MCF 10A (cell line): ENCODE measurements around the gene DDN. TPM values are rescaled to one million over a fixed set of nuclear protein-coding genes. Genes with fewer than 3 reads are reported as not detected.

Experiments
- BruUV-seq: library from RNA; stranded (reverse); fragments of 400-500 nt; replicated peaks from 2 replicates; lab custom pipeline; 2021; lab: Mats Ljungman, UMichigan
- CTCF ChIA-PET: fragments of 300-600 bp; sonication (Branson Sonifier 250); formaldehyde crosslinking; extraction: SDS; loops from one replicate; lab custom pipeline; 2021; ENCODE audit warnings: antibody characterized with exemption, inconsistent platforms; lab: Yijun Ruan, JAX
- POLR2A ChIA-PET: fragments of 300-600, 350-650 bp; sonication (Branson Sonifier 250); formaldehyde crosslinking; extraction: SDS; loops from one replicate; lab custom pipeline; 2020; ENCODE audit warnings: antibody characterized with exemption, inconsistent platforms; lab: Yijun Ruan, JAX
- DNase-seq: peaks from one replicate; pipeline ENCODE4 v3.0.0-alpha.2; 2018; ENCODE audit not compliant: unreplicated experiment
- H3K27ac Mint-ChIP-seq: one replicate; pipeline ENCODE4 v1.8.0; 2022; ENCODE audit warnings: mild to moderate bottlenecking, low read depth, mixed read lengths; ENCODE audit not compliant: unreplicated experiment
- H3K27me3 Mint-ChIP-seq: one replicate; pipeline ENCODE4 v1.8.0; 2022; ENCODE audit warnings: mixed read lengths; ENCODE audit not compliant: insufficient read depth, unreplicated experiment
- H3K36me3 Mint-ChIP-seq: one replicate; pipeline ENCODE4 v1.8.0; 2022; ENCODE audit warnings: mild to moderate bottlenecking, moderate library complexity, mixed read lengths; ENCODE audit not compliant: insufficient read depth, unreplicated experiment
- H3K4me1 Mint-ChIP-seq: one replicate; pipeline ENCODE4 v1.8.0; 2022; ENCODE audit warnings: mixed read lengths; ENCODE audit not compliant: insufficient read depth, unreplicated experiment
- H3K4me3 Mint-ChIP-seq: one replicate; pipeline ENCODE4 v1.8.0; 2022; ENCODE audit warnings: mild to moderate bottlenecking, moderate library complexity, mixed read lengths; ENCODE audit not compliant: unreplicated experiment
- H3K9me3 Mint-ChIP-seq: one replicate; pipeline ENCODE4 v1.8.0; 2022; ENCODE audit warnings: mixed read lengths; ENCODE audit not compliant: unreplicated experiment
- CTCF ChIP-seq: fragments of 200-600 bp; IDR thresholded peaks from one replicate; pipeline ENCODE4 v1.8.0; 2022; ENCODE audit warnings: antibody characterized with exemption, mild to moderate bottlenecking; ENCODE audit not compliant: unreplicated experiment
- intact Hi-C: fragments of 100-400 bp; cut with micrococcal nuclease; formaldehyde crosslinking; loops from 2 replicates; pipeline ENCODE4 v1.14.1; 2022
- total RNA-seq: library from RNA; stranded (reverse); gene quantifications from 2 replicates; pipeline ENCODE4 v1.2.3, GENCODE V29; 2022

The DDN gene
- total RNA-seq, 1 experiment from 2014 or later: 0.28 TPM

GRCh38 chr12:49031573-49032161, 32.5 kb upstream of the DDN start:
- intact Hi-C loops: no loop called here
- Mint-ChIP-seq H3K9me3 (no peaks in the 10 kb centered on the region), H3K4me1 (no peaks in the 10 kb centered on the region), H3K4me3 (no peak overlapping the region), H3K27ac (no peak overlapping the region), H3K36me3 (peaks cover 76% of the 10 kb centered on the region), H3K27me3 (no peaks in the 10 kb centered on the region)
- ChIA-PET POLR2A (interaction anchor here (0.6 to 1.3 kb wide), 3 partner anchors 11 to 38 kb away, joined by 3 to 5 read pairs (median 3); partner anchors contain the start of gene RHEBL1), CTCF (interaction anchor here (0.7 to 1.1 kb wide), 2 partner anchors 12 to 14 kb away, joined by 4 read pairs; no protein-coding TSS in a partner anchor)
- no TSS peak for BruUV-seq
- no peak for TF ChIP-seq CTCF
- no peak for DNase-seq

- POLR2A ChIA-PET: interaction anchor here (0.6 to 1.3 kb wide), 4 partner anchors 11 to 39 kb away, joined by 3 to 8 read pairs (median 4); partner anchors contain the start of gene RHEBL1
- no peak overlapping the region for H3K4me3 Mint-ChIP-seq
- intact Hi-C loops: no loop called here
- H3K27ac Mint-ChIP-seq: no peak overlapping the region
- no peaks in the 10 kb centered on the region for H3K4me1 Mint-ChIP-seq
- TF ChIP-seq CTCF: no peak
- no peak for DNase-seq
- H3K27me3 Mint-ChIP-seq: no peaks in the 10 kb centered on the region
- CTCF ChIA-PET: interaction anchor here (0.7 to 1.1 kb wide), 2 partner anchors 13 to 141 kb away, joined by 4 to 5 read pairs; no protein-coding TSS in a partner anchor
- H3K36me3 Mint-ChIP-seq: peaks cover 76% of the 10 kb centered on the region
- no peaks in the 10 kb centered on the region for H3K9me3 Mint-ChIP-seq
- no TSS peak for BruUV-seq
Measured at GRCh38 chr12:49030714-49031572, 31.8 kb upstream of the DDN start.

GRCh38 chr12:49030119-49030518, 30.9 kb upstream of the DDN start:
- no peaks in the 10 kb centered on the region for H3K9me3 Mint-ChIP-seq
- POLR2A ChIA-PET: interaction anchor here (1.1 to 1.3 kb wide), 3 partner anchors 10 to 236 kb away, joined by 3 to 8 read pairs (median 3); no protein-coding TSS in a partner anchor
- DNase-seq: no peak
- H3K36me3 Mint-ChIP-seq: peaks cover 75% of the 10 kb centered on the region
- H3K4me3 Mint-ChIP-seq: no peak overlapping the region
- H3K4me1 Mint-ChIP-seq: no peaks in the 10 kb centered on the region
- no peak for TF ChIP-seq CTCF
- H3K27me3 Mint-ChIP-seq: no peaks in the 10 kb centered on the region
- no peak overlapping the region for H3K27ac Mint-ChIP-seq
- CTCF ChIA-PET: interaction anchor here (0.6 to 1.4 kb wide), 3 partner anchors 10 to 140 kb away, joined by 3 to 5 read pairs (median 5); no protein-coding TSS in a partner anchor
- intact Hi-C loops: no loop called here
- no TSS peak for BruUV-seq
